B cell (primary cell): ENCODE results near the gene GSTA3. TPM values are rescaled to one million over a fixed set of nuclear protein-coding genes. Genes with fewer than 3 reads are reported as not detected.

Source experiments
- ATAC-seq: fragments of 200-7000 bp; cut with Tn5 transposase; one replicate; pipeline ENCODE4 v1.10.0; 2021; ENCODE audit warnings: low read depth, mild to moderate bottlenecking, moderate number of reproducible peaks, moderate library complexity
- CTCF ChIA-PET: fragments of 350-600 bp; sonication (Branson Sonifier 250); formaldehyde crosslinking; loops from one replicate; lab custom pipeline; 2021; ENCODE audit warnings: antibody characterized with exemption, inconsistent platforms; lab: Charles Lee
- POLR2A ChIA-PET: fragments of 350-600 bp; sonication (Branson Sonifier 250); formaldehyde crosslinking; loops from one replicate; lab custom pipeline; 2021; ENCODE audit warnings: antibody characterized with exemption; lab: Charles Lee
- DNase-seq: peaks from one replicate; pipeline ENCODE4 v3.0.0; 2013
- H2AFZ ChIP-seq: 2 replicates; pipeline ENCODE4 v1.6.1; 2012; ENCODE audit warnings: mild to moderate bottlenecking, low read depth, low read length; ENCODE audit not compliant: insufficient read depth, poor library complexity, severe bottlenecking
- H3K27ac ChIP-seq, 2 donors: 1 replicate in 1 of 2; 2 replicates in 1 of 2; pipeline ENCODE4 v1.5.1; 2012 to 2013; ENCODE audit warnings: low read length in 2 of 2, mild to moderate bottlenecking in 2 of 2, moderate library complexity in 1 of 2
- H3K27me3 ChIP-seq, 4 experiments: fragments of 200-600 bp in 1 of 4; sonication (generic) in 1 of 4; replicated peaks in 1 of 4; 1 replicate in 2 of 4; 2 replicates in 2 of 4; pipeline versions ENCODE4 v1.6.1 to v1.7.0; 2013 to 2016; ENCODE audit warnings: low read length in 3 of 4, mild to moderate bottlenecking in 2 of 4, mixed read lengths in 1 of 4, moderate library complexity in 1 of 4; ENCODE audit not compliant: insufficient read depth in 4 of 4, control insufficient read depth in 3 of 4; ENCODE audit errors: control extremely low read depth in 1 of 4
- H3K36me3 ChIP-seq, 2 experiments: replicated peaks in 1 of 2; 1 replicate in 1 of 2; 2 replicates in 1 of 2; pipeline versions ENCODE4 v1.6.1 to v1.7.1; 2013; ENCODE audit warnings: low read length in 1 of 2; ENCODE audit not compliant: insufficient read depth in 2 of 2, control insufficient read depth in 1 of 2; ENCODE audit errors: control extremely low read depth in 1 of 2, extremely low read depth in 1 of 2
- H3K4me1 ChIP-seq, 2 donors: fragments of 200-600 bp in 1 of 2; sonication (generic) in 1 of 2; 1 replicate in 1 of 2; 2 replicates in 1 of 2; pipeline versions ENCODE4 v1.5.1 to v1.6.1; 2013 to 2017; ENCODE audit warnings: low read length in 2 of 2; ENCODE audit not compliant: control insufficient read depth in 2 of 2, insufficient read depth in 2 of 2
- H3K4me2 ChIP-seq: replicated peaks from 2 replicates; pipeline ENCODE3; 2012; ENCODE audit warnings: mild to moderate bottlenecking, low read depth, low read length; ENCODE audit not compliant: poor library complexity, severe bottlenecking
- H3K4me3 ChIP-seq, 5 experiments: fragments of 200-600 bp in 1 of 5; sonication (generic) in 1 of 5; 1 replicate in 3 of 5; 2 replicates in 2 of 5; pipeline versions ENCODE4 v1.5.1 to v1.7.0; 2011 to 2016; ENCODE audit warnings: low read length in 4 of 5, mild to moderate bottlenecking in 4 of 5, low read depth in 2 of 5, control low read depth in 1 of 5, moderate library complexity in 1 of 5; ENCODE audit not compliant: insufficient read depth in 1 of 5; ENCODE audit errors: control extremely low read depth in 1 of 5, extremely low read depth in 1 of 5
- H3K79me2 ChIP-seq: fragments of 200-600 bp; sonication (generic); one replicate; pipeline ENCODE4 v1.6.0; 2016; ENCODE audit warnings: low read length; ENCODE audit not compliant: control insufficient read depth, insufficient read depth
- H3K9ac ChIP-seq: fragments of 200-600 bp; sonication (generic); 2 replicates; pipeline ENCODE4 v1.6.1; 2017; ENCODE audit warnings: mild to moderate bottlenecking, low read length, moderate library complexity
- H3K9me3 ChIP-seq, 3 donors: one replicate each; pipeline versions ENCODE4 v1.6.1 to v1.7.1; 2013; ENCODE audit warnings: low read length in 2 of 3; ENCODE audit not compliant: control insufficient read depth in 2 of 3, insufficient read depth in 1 of 3; ENCODE audit errors: control extremely low read depth in 1 of 3
- H4K20me1 ChIP-seq: 2 replicates; pipeline ENCODE4 v1.6.0; 2012; ENCODE audit warnings: mild to moderate bottlenecking, low read length; ENCODE audit not compliant: insufficient read depth, control insufficient read depth, poor library complexity, severe bottlenecking
- H3K27ac Mint-ChIP-seq: one replicate; pipeline ENCODE4 v1.8.0; 2021; ENCODE audit warnings: mixed read lengths
- H3K27me3 Mint-ChIP-seq: one replicate; pipeline ENCODE4 v1.8.0; 2021; ENCODE audit warnings: mixed read lengths
- H3K4me1 Mint-ChIP-seq: one replicate; pipeline ENCODE4 v1.8.0; 2021; ENCODE audit warnings: mixed read lengths
- H3K4me3 Mint-ChIP-seq: one replicate; pipeline ENCODE4 v1.8.0; 2021; ENCODE audit warnings: mixed read lengths
- H3K9me3 Mint-ChIP-seq: one replicate; pipeline ENCODE4 v1.8.0; 2022; ENCODE audit warnings: mixed read lengths; ENCODE audit not compliant: insufficient read depth
- EZH2 ChIP-seq: IDR thresholded peaks from 2 replicates; pipeline ENCODE4 v1.6.1; 2012; ENCODE audit warnings: borderline replicate concordance, low read depth, mild to moderate bottlenecking, moderate library complexity, low read length; ENCODE audit not compliant: insufficient read depth, poor library complexity, severe bottlenecking
- WGBS: methylation state at CpG from one replicate; pipeline ENCODE4 v1.1.5; 2013; ENCODE audit warnings: missing lambda C conversion rate; ENCODE audit not compliant: insufficient coverage; 5-methylcytosine and 5-hydroxymethylcytosine counted together
- intact Hi-C: fragments of 100-400 bp; cut with micrococcal nuclease; formaldehyde crosslinking; loops from one replicate; pipeline ENCODE4 v1.10.0; 2022
- polyA plus RNA-seq: library from polyadenylated mRNA; depleted of rRNA; stranded (reverse); fragments of >200 nt; gene quantifications from 2 replicates; pipeline ENCODE4 v1.2.3, GENCODE V29; 2012
- total RNA-seq, 2 donors: library from RNA; stranded (reverse); fragments of 120-200 nt in 1 of 2; gene quantifications; 1 replicate in 1 of 2; 2 replicates in 1 of 2; pipeline versions ENCODE4 v1.2.3 to v1.2.4, GENCODE V29; 2013 to 2022
- TF ChIP-seq, protein P1 (sequence below): fragments of 200-600 bp; IDR thresholded peaks from one replicate; pipeline ENCODE4 v1.8.0; 2022; ENCODE audit warnings: antibody characterized with exemption, mild to moderate bottlenecking

Gene GSTA3
- total and polyA plus RNA-seq, 2 donors (not counting 1 experiment from before 2014, with no cell fraction given) = not detected

GRCh38 chr6:52881996-52882841 lies 27.3 kb downstream of the GSTA3 start:
- DNase-seq (peak; percentile 76), ATAC-seq (peak; percentile 96)
- peak overlapping the region; percentile 3 for H3K27ac Mint-ChIP-seq
- no peak for TF ChIP-seq EZH2
- TF ChIP-seq, protein P1, sequence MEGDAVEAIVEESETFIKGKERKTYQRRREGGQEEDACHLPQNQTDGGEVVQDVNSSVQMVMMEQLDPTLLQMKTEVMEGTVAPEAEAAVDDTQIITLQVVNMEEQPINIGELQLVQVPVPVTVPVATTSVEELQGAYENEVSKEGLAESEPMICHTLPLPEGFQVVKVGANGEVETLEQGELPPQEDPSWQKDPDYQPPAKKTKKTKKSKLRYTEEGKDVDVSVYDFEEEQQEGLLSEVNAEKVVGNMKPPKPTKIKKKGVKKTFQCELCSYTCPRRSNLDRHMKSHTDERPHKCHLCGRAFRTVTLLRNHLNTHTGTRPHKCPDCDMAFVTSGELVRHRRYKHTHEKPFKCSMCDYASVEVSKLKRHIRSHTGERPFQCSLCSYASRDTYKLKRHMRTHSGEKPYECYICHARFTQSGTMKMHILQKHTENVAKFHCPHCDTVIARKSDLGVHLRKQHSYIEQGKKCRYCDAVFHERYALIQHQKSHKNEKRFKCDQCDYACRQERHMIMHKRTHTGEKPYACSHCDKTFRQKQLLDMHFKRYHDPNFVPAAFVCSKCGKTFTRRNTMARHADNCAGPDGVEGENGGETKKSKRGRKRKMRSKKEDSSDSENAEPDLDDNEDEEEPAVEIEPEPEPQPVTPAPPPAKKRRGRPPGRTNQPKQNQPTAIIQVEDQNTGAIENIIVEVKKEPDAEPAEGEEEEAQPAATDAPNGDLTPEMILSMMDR = peak; percentile 89
- Histone ChIP-seq H2AFZ (peak overlapping the region; percentile 93), H3K9ac (peak overlapping the region; percentile 65), H3K36me3 (no peaks in the 10 kb centered on the region), H3K27me3 (peaks cover 0 to 2% (median 0%) of the 10 kb centered on the region in 4 experiments), H4K20me1 (no peaks in the 10 kb centered on the region), H3K4me1 (peaks cover 0 to 9% of the 10 kb centered on the region in 2 donors), H3K4me2 (peak overlapping the region; percentile 75), H3K79me2 (no peaks in the 10 kb centered on the region), H3K27ac (peak overlapping the region in 1 of 2 donors; percentile 61), H3K9me3 (no peaks in the 10 kb centered on the region), H3K4me3 (peak overlapping the region; percentile 42 to 69 (median 60))
- 22% methylated on average over 7 of the region's 18 CpGs for WGBS
- ChIA-PET CTCF (interaction anchor here (0.5 to 1.5 kb wide), 7 partner anchors 10 to 421 kb away, joined by 3 to 5 read pairs (median 3); partner anchors contain the start of gene GSTA4), POLR2A (no interaction called here)
- H3K4me3 Mint-ChIP-seq = peak overlapping the region; percentile 88
- intact Hi-C loops = loop anchor here (2.0 to 5.0 kb wide), 3 partner anchors 115 to 845 kb away; partner anchors contain the start of gene GSTA4
- no peaks in the 10 kb centered on the region for H3K27me3 Mint-ChIP-seq
- no peaks in the 10 kb centered on the region for H3K9me3 Mint-ChIP-seq
- H3K4me1 Mint-ChIP-seq = peaks cover 3% of the 10 kb centered on the region

DNA sequence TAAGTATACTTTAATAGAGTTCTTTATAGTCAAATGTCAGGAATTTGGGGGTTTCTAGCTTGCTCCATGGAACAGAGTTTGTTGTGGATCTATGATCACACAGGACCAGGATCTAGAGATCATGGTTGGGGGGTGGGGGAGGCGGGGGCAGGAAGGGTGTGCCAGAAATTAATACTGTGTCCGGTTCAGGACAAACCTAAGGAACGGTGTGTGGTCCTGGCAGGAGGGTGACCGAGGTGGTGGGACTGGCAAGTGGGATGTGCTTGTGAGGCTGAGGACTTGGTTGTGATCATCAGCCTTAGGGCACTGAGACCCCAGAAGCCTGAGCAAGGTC lies 27.9 kb downstream of the GSTA3 start:
- H3K9me3 ChIP-seq = no peaks in the 10 kb centered on the region
- 91% methylated on average over 4 of the region's 4 CpGs for WGBS
- H3K4me2 ChIP-seq = peak overlapping the region; percentile 75
- TF ChIP-seq, protein P1 = no peak
- no peak for TF ChIP-seq EZH2
- no peaks in the 10 kb centered on the region for H3K79me2 ChIP-seq
- H3K4me3 ChIP-seq = peak overlapping the region in 2 of 5 experiments; percentile 59 to 69
- peak overlapping the region; percentile 93 for H2AFZ ChIP-seq
- no peak overlapping the region for H3K27ac ChIP-seq
- peaks cover 0 to 2% (median 0%) of the 10 kb centered on the region in 4 experiments for H3K27me3 ChIP-seq
- peaks cover 0 to 9% of the 10 kb centered on the region in 2 donors for H3K4me1 ChIP-seq
- DNase-seq (peak; percentile 7), ATAC-seq (no peak)
- intact Hi-C loops = loop anchor here (5.0 kb wide), 1 partner anchor 116 kb away; the partner anchor contains the start of gene GSTA4
- H3K4me3 Mint-ChIP-seq = peak overlapping the region; percentile 88
- CTCF ChIA-PET = interaction anchor here (1.1 to 1.5 kb wide), 4 partner anchors 9 to 114 kb away, joined by 3 to 5 read pairs (median 4); partner anchors contain the start of gene GSTA4
- H3K9me3 Mint-ChIP-seq = no peaks in the 10 kb centered on the region
- H3K4me1 Mint-ChIP-seq = peaks cover 3% of the 10 kb centered on the region
- H4K20me1 ChIP-seq = no peaks in the 10 kb centered on the region
- no peaks in the 10 kb centered on the region for H3K27me3 Mint-ChIP-seq
- no peak overlapping the region for H3K27ac Mint-ChIP-seq
- H3K9ac ChIP-seq = peak overlapping the region; percentile 65
- no peaks in the 10 kb centered on the region for H3K36me3 ChIP-seq
- POLR2A ChIA-PET = no interaction called here
